B cell (primary cell): ENCODE results near the gene RANBP3L. TPM values are rescaled to one million over a fixed set of nuclear protein-coding genes. Genes with fewer than 3 reads are reported as not detected.
A peak's percentile ranks its signal among the peaks of the same experiment; 100 is the strongest.

Source experiments
- ATAC-seq: fragments of 200-7000 bp; cut with Tn5 transposase; one replicate; pipeline ENCODE4 v1.10.0; 2021; ENCODE audit warnings: low read depth, mild to moderate bottlenecking, moderate number of reproducible peaks, moderate library complexity
- CTCF ChIA-PET: fragments of 350-600 bp; sonication (Branson Sonifier 250); formaldehyde crosslinking; loops from one replicate; lab custom pipeline; 2021; ENCODE audit warnings: antibody characterized with exemption, inconsistent platforms; lab: Charles Lee
- POLR2A ChIA-PET: fragments of 350-600 bp; sonication (Branson Sonifier 250); formaldehyde crosslinking; loops from one replicate; lab custom pipeline; 2021; ENCODE audit warnings: antibody characterized with exemption; lab: Charles Lee
- DNase-seq: peaks from one replicate; pipeline ENCODE4 v3.0.0; 2013
- H2AFZ ChIP-seq: 2 replicates; pipeline ENCODE4 v1.6.1; 2012; ENCODE audit warnings: mild to moderate bottlenecking, low read depth, low read length; ENCODE audit not compliant: insufficient read depth, poor library complexity, severe bottlenecking
- H3K27ac ChIP-seq, 2 donors: 1 replicate in 1 of 2; 2 replicates in 1 of 2; pipeline ENCODE4 v1.5.1; 2012 to 2013; ENCODE audit warnings: low read length in 2 of 2, mild to moderate bottlenecking in 2 of 2, moderate library complexity in 1 of 2
- H3K27me3 ChIP-seq, 4 experiments: fragments of 200-600 bp in 1 of 4; sonication (generic) in 1 of 4; replicated peaks in 1 of 4; 1 replicate in 2 of 4; 2 replicates in 2 of 4; pipeline versions ENCODE4 v1.6.1 to v1.7.0; 2013 to 2016; ENCODE audit warnings: low read length in 3 of 4, mild to moderate bottlenecking in 2 of 4, mixed read lengths in 1 of 4, moderate library complexity in 1 of 4; ENCODE audit not compliant: insufficient read depth in 4 of 4, control insufficient read depth in 3 of 4; ENCODE audit errors: control extremely low read depth in 1 of 4
- H3K36me3 ChIP-seq, 2 experiments: replicated peaks in 1 of 2; 1 replicate in 1 of 2; 2 replicates in 1 of 2; pipeline versions ENCODE4 v1.6.1 to v1.7.1; 2013; ENCODE audit warnings: low read length in 1 of 2; ENCODE audit not compliant: insufficient read depth in 2 of 2, control insufficient read depth in 1 of 2; ENCODE audit errors: control extremely low read depth in 1 of 2, extremely low read depth in 1 of 2
- H3K4me1 ChIP-seq, 2 donors: fragments of 200-600 bp in 1 of 2; sonication (generic) in 1 of 2; 1 replicate in 1 of 2; 2 replicates in 1 of 2; pipeline versions ENCODE4 v1.5.1 to v1.6.1; 2013 to 2017; ENCODE audit warnings: low read length in 2 of 2; ENCODE audit not compliant: control insufficient read depth in 2 of 2, insufficient read depth in 2 of 2
- H3K4me2 ChIP-seq: replicated peaks from 2 replicates; pipeline ENCODE3; 2012; ENCODE audit warnings: mild to moderate bottlenecking, low read depth, low read length; ENCODE audit not compliant: poor library complexity, severe bottlenecking
- H3K4me3 ChIP-seq, 5 experiments: fragments of 200-600 bp in 1 of 5; sonication (generic) in 1 of 5; 1 replicate in 3 of 5; 2 replicates in 2 of 5; pipeline versions ENCODE4 v1.5.1 to v1.7.0; 2011 to 2016; ENCODE audit warnings: low read length in 4 of 5, mild to moderate bottlenecking in 4 of 5, low read depth in 2 of 5, control low read depth in 1 of 5, moderate library complexity in 1 of 5; ENCODE audit not compliant: insufficient read depth in 1 of 5; ENCODE audit errors: control extremely low read depth in 1 of 5, extremely low read depth in 1 of 5
- H3K79me2 ChIP-seq: fragments of 200-600 bp; sonication (generic); one replicate; pipeline ENCODE4 v1.6.0; 2016; ENCODE audit warnings: low read length; ENCODE audit not compliant: control insufficient read depth, insufficient read depth
- H3K9ac ChIP-seq: fragments of 200-600 bp; sonication (generic); 2 replicates; pipeline ENCODE4 v1.6.1; 2017; ENCODE audit warnings: mild to moderate bottlenecking, low read length, moderate library complexity
- H3K9me3 ChIP-seq, 3 donors: one replicate each; pipeline versions ENCODE4 v1.6.1 to v1.7.1; 2013; ENCODE audit warnings: low read length in 2 of 3; ENCODE audit not compliant: control insufficient read depth in 2 of 3, insufficient read depth in 1 of 3; ENCODE audit errors: control extremely low read depth in 1 of 3
- H4K20me1 ChIP-seq: 2 replicates; pipeline ENCODE4 v1.6.0; 2012; ENCODE audit warnings: mild to moderate bottlenecking, low read length; ENCODE audit not compliant: insufficient read depth, control insufficient read depth, poor library complexity, severe bottlenecking
- H3K27ac Mint-ChIP-seq: one replicate; pipeline ENCODE4 v1.8.0; 2021; ENCODE audit warnings: mixed read lengths
- H3K27me3 Mint-ChIP-seq: one replicate; pipeline ENCODE4 v1.8.0; 2021; ENCODE audit warnings: mixed read lengths
- H3K4me1 Mint-ChIP-seq: one replicate; pipeline ENCODE4 v1.8.0; 2021; ENCODE audit warnings: mixed read lengths
- H3K4me3 Mint-ChIP-seq: one replicate; pipeline ENCODE4 v1.8.0; 2021; ENCODE audit warnings: mixed read lengths
- H3K9me3 Mint-ChIP-seq: one replicate; pipeline ENCODE4 v1.8.0; 2022; ENCODE audit warnings: mixed read lengths; ENCODE audit not compliant: insufficient read depth
- EZH2 ChIP-seq: IDR thresholded peaks from 2 replicates; pipeline ENCODE4 v1.6.1; 2012; ENCODE audit warnings: borderline replicate concordance, low read depth, mild to moderate bottlenecking, moderate library complexity, low read length; ENCODE audit not compliant: insufficient read depth, poor library complexity, severe bottlenecking
- WGBS: methylation state at CpG from one replicate; pipeline ENCODE4 v1.1.5; 2013; ENCODE audit warnings: missing lambda C conversion rate; ENCODE audit not compliant: insufficient coverage; 5-methylcytosine and 5-hydroxymethylcytosine counted together
- intact Hi-C: fragments of 100-400 bp; cut with micrococcal nuclease; formaldehyde crosslinking; loops from one replicate; pipeline ENCODE4 v1.10.0; 2022
- polyA plus RNA-seq: library from polyadenylated mRNA; depleted of rRNA; stranded (reverse); fragments of >200 nt; gene quantifications from 2 replicates; pipeline ENCODE4 v1.2.3, GENCODE V29; 2012
- total RNA-seq, 2 donors: library from RNA; stranded (reverse); fragments of 120-200 nt in 1 of 2; gene quantifications; 1 replicate in 1 of 2; 2 replicates in 1 of 2; pipeline versions ENCODE4 v1.2.3 to v1.2.4, GENCODE V29; 2013 to 2022
- TF ChIP-seq, protein P1 (sequence below): fragments of 200-600 bp; IDR thresholded peaks from one replicate; pipeline ENCODE4 v1.8.0; 2022; ENCODE audit warnings: antibody characterized with exemption, mild to moderate bottlenecking

The RANBP3L gene
- total and polyA plus RNA-seq, 2 donors (not counting 1 experiment from before 2014, with no cell fraction given): not detected

DNA sequence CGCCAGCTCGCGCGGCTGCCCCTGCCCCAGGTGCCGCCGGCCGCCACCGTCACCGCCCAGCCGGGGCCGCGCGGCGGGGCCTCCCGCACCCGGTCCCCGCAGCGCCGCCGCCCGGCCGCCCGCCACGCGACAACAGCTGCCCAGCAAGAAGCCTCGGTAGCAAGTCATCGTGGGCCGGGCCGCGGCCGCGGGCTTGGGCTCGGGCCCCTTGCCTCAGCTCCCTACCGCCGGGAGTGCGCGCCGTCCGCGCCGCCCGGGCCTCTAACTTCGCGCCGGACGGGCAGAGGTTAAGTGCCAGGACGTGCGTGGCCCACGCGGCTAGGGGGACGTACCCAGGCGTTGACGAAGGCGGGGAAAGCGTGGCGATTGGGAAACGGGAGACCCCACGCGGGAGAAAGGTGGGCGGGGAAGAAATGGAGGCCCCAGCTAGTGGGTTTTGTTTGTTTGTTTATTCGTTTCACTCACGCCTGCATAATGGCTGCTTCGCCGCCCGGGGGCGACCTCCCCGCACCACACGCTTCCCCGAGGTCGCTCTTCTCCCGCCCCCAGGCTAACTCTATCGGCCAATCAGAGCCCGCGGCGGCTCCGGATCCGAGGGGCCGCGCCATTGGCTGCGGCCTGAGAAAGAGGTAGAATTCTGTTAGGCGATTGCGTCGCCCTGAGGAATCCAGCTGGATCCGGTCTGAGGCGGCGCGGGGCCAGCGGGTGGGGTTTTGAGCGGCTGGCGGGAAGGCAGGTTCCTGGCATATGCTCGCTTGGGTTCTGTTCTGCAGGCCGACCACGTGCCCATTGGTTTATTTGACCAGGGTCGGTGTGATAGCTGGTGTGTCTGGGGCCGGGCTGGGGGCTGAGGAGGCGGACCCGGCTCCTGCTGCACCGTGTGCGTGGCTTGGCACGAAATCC lies 59.8 kb downstream of the RANBP3L start, which contains the start of gene NADK2:
Gene NADK2 (minus strand): TSS at position 295 of the 903 bp plus-strand sequence. CDS start 127 bp downstream, at position 168.
- ATAC-seq (peak; percentile 83), DNase-seq (peak; percentile 96)
- peaks cover 18 to 19% of the 10 kb centered on the region in 2 donors for H3K4me1 ChIP-seq
- H3K9ac ChIP-seq: peak within 1 kb of the TSS; percentile 89
- peak within 1 kb of the TSS; percentile 94 for H3K4me2 ChIP-seq
- Mint-ChIP-seq H3K9me3 (no peaks in the 10 kb centered on the region), H3K27me3 (no peaks in the 10 kb centered on the region), H3K27ac (peak within 1 kb of the TSS; percentile 98), H3K4me3 (peak within 1 kb of the TSS; percentile 92), H3K4me1 (peaks cover 47% of the 10 kb centered on the region)
- ChIA-PET CTCF (interaction anchor here (0.8 to 2.2 kb wide), 21 partner anchors 8 to 1130 kb away, joined by 3 to 17 read pairs (median 3); partner anchors contain the start of genes LMBRD2, NUP155 and SKP2), POLR2A (interaction anchor here (0.6 to 3.0 kb wide), 7 partner anchors 75 to 661 kb away, joined by 3 to 15 read pairs (median 5); partner anchors contain the start of genes LMBRD2, NIPBL and SKP2)
- under 1% methylated on average over 92 of the region's 100 CpGs for WGBS
- H3K36me3 ChIP-seq: no peaks in the 10 kb centered on the region
- H3K9me3 ChIP-seq: no peaks in the 10 kb centered on the region
- H3K79me2 ChIP-seq: peaks cover 5% of the 10 kb centered on the region
- no peaks in the 10 kb centered on the region for H3K27me3 ChIP-seq
- intact Hi-C loops: loop anchor here (1.0 to 5.0 kb wide), 9 partner anchors 90 to 1403 kb away; partner anchors contain the start of genes BRIX1, DNAJC21, RAD1 and SKP2
- H3K27ac ChIP-seq: peak within 1 kb of the TSS; percentile 92 to 97
- TF ChIP-seq, protein P1, sequence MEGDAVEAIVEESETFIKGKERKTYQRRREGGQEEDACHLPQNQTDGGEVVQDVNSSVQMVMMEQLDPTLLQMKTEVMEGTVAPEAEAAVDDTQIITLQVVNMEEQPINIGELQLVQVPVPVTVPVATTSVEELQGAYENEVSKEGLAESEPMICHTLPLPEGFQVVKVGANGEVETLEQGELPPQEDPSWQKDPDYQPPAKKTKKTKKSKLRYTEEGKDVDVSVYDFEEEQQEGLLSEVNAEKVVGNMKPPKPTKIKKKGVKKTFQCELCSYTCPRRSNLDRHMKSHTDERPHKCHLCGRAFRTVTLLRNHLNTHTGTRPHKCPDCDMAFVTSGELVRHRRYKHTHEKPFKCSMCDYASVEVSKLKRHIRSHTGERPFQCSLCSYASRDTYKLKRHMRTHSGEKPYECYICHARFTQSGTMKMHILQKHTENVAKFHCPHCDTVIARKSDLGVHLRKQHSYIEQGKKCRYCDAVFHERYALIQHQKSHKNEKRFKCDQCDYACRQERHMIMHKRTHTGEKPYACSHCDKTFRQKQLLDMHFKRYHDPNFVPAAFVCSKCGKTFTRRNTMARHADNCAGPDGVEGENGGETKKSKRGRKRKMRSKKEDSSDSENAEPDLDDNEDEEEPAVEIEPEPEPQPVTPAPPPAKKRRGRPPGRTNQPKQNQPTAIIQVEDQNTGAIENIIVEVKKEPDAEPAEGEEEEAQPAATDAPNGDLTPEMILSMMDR: peak; percentile 79
- TF ChIP-seq EZH2: no peak
- peak within 1 kb of the TSS; percentile 41 to 91 (median 85) for H3K4me3 ChIP-seq
- peak within 1 kb of the TSS; percentile 82 for H2AFZ ChIP-seq
- no peaks in the 10 kb centered on the region for H4K20me1 ChIP-seq
